PC-3 (cell line): ENCODE measurements around the gene APOBR. TPM values are rescaled to one million over a fixed set of nuclear protein-coding genes. Genes with fewer than 3 reads are reported as not detected.

ENCODE experiments used
- ATAC-seq: fragments of 200-7000 bp; cut with Tn5 transposase; 2 replicates; pipeline ENCODE4 v1.9.1; 2020; ENCODE audit warnings: mild to moderate bottlenecking, moderate library complexity
- BruUV-seq: library from RNA; stranded (reverse); fragments of 400-500 nt; replicated peaks from 2 replicates; lab custom pipeline; 2021; lab: Mats Ljungman, UMichigan
- CTCF ChIA-PET: fragments of 300-600 bp; sonication (Branson Sonifier 250); formaldehyde crosslinking; loops from one replicate; lab custom pipeline; 2022; ENCODE audit warnings: antibody characterized with exemption; lab: Charles Lee
- POLR2A ChIA-PET: fragments of 300-600 bp; sonication (Branson Sonifier 250); formaldehyde crosslinking; loops from one replicate; lab custom pipeline; 2022; ENCODE audit warnings: antibody characterized with exemption; ENCODE audit not compliant: unreplicated experiment; lab: Charles Lee
- DNase-seq: peaks from one replicate; pipeline ENCODE4 v3.0.0-alpha.2; 2015
- H2AFZ ChIP-seq: fragments of 300-600 bp; sonication (generic); 2 replicates; pipeline ENCODE4 v1.6.0; 2016; ENCODE audit warnings: antibody characterized with exemption, low read length
- H3F3A ChIP-seq: fragments of 300-600 bp; sonication (generic); one replicate; pipeline ENCODE4 v1.6.0; 2017; ENCODE audit warnings: antibody characterized with exemption, low read length, control low read depth, mild to moderate bottlenecking; ENCODE audit not compliant: unreplicated experiment
- H3K27ac ChIP-seq: fragments of 300-600 bp; sonication (generic); 2 replicates; pipeline ENCODE4 v1.5.1; 2016; ENCODE audit warnings: mild to moderate bottlenecking, low read length
- H3K27me3 ChIP-seq: fragments of 300-600 bp; sonication (generic); 2 replicates; pipeline ENCODE4 v1.6.1; 2016; ENCODE audit warnings: low read length, mixed read lengths
- H3K36me3 ChIP-seq: fragments of 300-600 bp; sonication (generic); 2 replicates; pipeline ENCODE4 v1.6.1; 2016; ENCODE audit warnings: low read depth, mixed run types, low read length, mixed read lengths
- H3K4me1 ChIP-seq: fragments of 300-600 bp; sonication (generic); 2 replicates; pipeline ENCODE4 v1.5.1; 2016; ENCODE audit warnings: low read length; ENCODE audit not compliant: insufficient read depth
- H3K4me2 ChIP-seq: fragments of 300-600 bp; sonication (generic); 2 replicates; pipeline ENCODE4 v1.6.0; 2016; ENCODE audit warnings: low read length
- H3K4me3 ChIP-seq: fragments of 300-600 bp; sonication (generic); 2 replicates; pipeline ENCODE4 v1.5.1; 2016; ENCODE audit warnings: mild to moderate bottlenecking, low read length, mixed read lengths
- H3K79me2 ChIP-seq: fragments of 300-600 bp; sonication (generic); 2 replicates; pipeline ENCODE4 v1.6.1; 2017; ENCODE audit warnings: low read length, mixed read lengths
- H3K9ac ChIP-seq: fragments of 300-600 bp; sonication (generic); 2 replicates; pipeline ENCODE4 v1.6.0; 2016; ENCODE audit warnings: mild to moderate bottlenecking, low read length
- H3K9me2 ChIP-seq: fragments of 300-600 bp; sonication (generic); replicated peaks from 2 replicates; pipeline ENCODE4 v1.6.1; 2016; ENCODE audit warnings: mixed run types, low read length, mixed read lengths
- H3K9me3 ChIP-seq: fragments of 300-600 bp; sonication (generic); 2 replicates; pipeline ENCODE4 v1.6.1; 2016; ENCODE audit warnings: low read length, mixed read lengths
- H4K20me1 ChIP-seq: fragments of 300-600 bp; sonication (generic); 2 replicates; pipeline ENCODE4 v1.6.1; 2016; ENCODE audit warnings: low read length, mixed read lengths
- EZH2 ChIP-seq: fragments of 300-600 bp; sonication (generic); IDR thresholded peaks from one replicate; pipeline ENCODE4 v1.6.1; 2017; ENCODE audit warnings: antibody characterized with exemption, mild to moderate bottlenecking, low read length; ENCODE audit not compliant: unreplicated experiment
- EZH2phosphoT487 ChIP-seq: fragments of 300-600 bp; sonication (generic); IDR thresholded peaks from 2 replicates; pipeline ENCODE4 v1.6.1; 2018; ENCODE audit warnings: mild to moderate bottlenecking, antibody characterized with exemption, low read length, borderline replicate concordance
- intact Hi-C: fragments of 100-400 bp; cut with micrococcal nuclease; formaldehyde crosslinking; loops from 2 replicates; pipeline ENCODE4 v1.9.0; 2023
- total RNA-seq: library from RNA; depleted of rRNA; stranded (reverse); fragments of >200 nt; gene quantifications from 2 replicates; pipeline ENCODE4 v1.2.3, GENCODE V29; 2014
- TF ChIP-seq, protein P1 (sequence below): fragments of 300-600 bp; sonication (generic); conservative IDR thresholded peaks from 2 replicates; pipeline ENCODE4 v1.5.1; 2017; ENCODE audit warnings: antibody characterized with exemption, low read depth, mild to moderate bottlenecking, low read length

APOBR gene
- total RNA-seq, 1 experiment from 2014 or later: 0.04 TPM

DNA sequence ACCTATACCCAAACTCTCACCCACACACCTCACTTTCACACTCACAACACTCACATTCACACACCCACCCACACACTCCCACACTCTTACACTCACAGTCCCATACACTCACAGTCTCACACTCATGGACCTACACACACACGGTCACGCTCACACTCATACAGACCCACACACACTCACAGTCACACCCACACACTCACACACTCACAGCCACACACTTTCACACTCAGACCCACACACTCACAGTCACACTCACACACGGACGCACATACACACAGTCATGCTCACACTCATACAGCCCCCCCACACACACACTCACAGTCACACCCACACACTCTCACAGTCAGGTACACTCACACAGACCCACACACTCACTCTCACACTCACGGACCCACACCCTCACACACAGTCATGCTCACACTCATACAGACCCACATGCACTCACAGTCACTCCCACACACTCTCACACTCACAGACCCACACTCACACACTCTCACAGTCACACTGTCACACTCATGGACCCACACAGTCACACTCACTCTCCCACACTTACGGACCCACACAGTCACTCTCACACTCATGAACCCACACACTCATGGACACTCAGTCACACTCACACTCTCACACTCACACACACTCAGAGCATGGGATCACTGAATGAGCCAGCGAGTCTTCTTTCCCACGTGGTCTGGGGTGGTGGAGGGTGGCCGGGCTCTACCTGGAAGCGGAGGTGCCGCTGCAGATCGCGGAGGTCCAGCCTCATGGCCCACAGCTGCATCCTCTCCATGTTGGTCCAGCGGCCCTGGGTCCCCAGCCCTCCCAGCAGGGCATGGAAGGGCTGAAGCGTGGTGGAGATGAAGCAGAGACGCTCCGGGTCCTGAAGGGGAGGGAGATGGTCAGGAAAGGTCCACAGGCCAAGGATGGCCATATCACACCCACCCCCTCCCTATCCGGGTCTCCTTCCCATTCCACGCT lies 7.1 kb downstream of the APOBR start:
- TF ChIP-seq, protein P1, sequence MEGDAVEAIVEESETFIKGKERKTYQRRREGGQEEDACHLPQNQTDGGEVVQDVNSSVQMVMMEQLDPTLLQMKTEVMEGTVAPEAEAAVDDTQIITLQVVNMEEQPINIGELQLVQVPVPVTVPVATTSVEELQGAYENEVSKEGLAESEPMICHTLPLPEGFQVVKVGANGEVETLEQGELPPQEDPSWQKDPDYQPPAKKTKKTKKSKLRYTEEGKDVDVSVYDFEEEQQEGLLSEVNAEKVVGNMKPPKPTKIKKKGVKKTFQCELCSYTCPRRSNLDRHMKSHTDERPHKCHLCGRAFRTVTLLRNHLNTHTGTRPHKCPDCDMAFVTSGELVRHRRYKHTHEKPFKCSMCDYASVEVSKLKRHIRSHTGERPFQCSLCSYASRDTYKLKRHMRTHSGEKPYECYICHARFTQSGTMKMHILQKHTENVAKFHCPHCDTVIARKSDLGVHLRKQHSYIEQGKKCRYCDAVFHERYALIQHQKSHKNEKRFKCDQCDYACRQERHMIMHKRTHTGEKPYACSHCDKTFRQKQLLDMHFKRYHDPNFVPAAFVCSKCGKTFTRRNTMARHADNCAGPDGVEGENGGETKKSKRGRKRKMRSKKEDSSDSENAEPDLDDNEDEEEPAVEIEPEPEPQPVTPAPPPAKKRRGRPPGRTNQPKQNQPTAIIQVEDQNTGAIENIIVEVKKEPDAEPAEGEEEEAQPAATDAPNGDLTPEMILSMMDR: no peak
- TF ChIP-seq EZH2phosphoT487 (no peak), EZH2 (no peak)
- no peak overlapping the region for H3K9ac ChIP-seq
- no peaks in the 10 kb centered on the region for H3K36me3 ChIP-seq
- peaks cover 4% of the 10 kb centered on the region; the same call in 1 of the 2 replicates for H3K4me1 ChIP-seq
- ChIA-PET CTCF (no interaction called here), POLR2A (no interaction called here)
- no peaks in the 10 kb centered on the region for H3K9me2 ChIP-seq
- H3K27me3 ChIP-seq: no peaks in the 10 kb centered on the region
- H3K4me3 ChIP-seq: no peak overlapping the region
- DNase-seq: no peak
- no peaks in the 10 kb centered on the region for H3K9me3 ChIP-seq
- no TSS peak for BruUV-seq
- H2AFZ ChIP-seq: no peak overlapping the region
- H3K27ac ChIP-seq: no peak overlapping the region
- intact Hi-C loops: no loop called here
- H3K4me2 ChIP-seq: no peak overlapping the region
- H3F3A ChIP-seq: no peaks in the 10 kb centered on the region
- no peaks in the 10 kb centered on the region for H3K79me2 ChIP-seq
- no peak for ATAC-seq
- no peaks in the 10 kb centered on the region for H4K20me1 ChIP-seq

DNA sequence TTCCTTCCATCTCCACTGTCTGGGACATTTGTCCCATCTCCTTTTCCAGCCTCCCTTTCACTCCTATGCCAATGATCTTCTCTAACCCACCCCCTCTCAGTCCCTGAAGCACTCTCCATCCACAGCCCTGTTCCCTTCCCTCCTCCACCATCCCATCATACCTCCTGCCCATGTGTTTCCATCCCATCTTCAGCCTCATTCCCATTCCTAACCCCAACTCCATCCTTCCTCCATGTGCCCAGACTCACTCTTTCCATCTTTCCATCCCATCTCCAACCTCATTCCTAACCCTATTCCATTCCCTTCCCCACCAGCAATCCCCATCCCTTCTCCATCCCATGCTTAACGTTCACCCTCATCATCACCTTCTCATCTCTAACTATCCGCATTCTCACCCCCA lies 7.8 kb downstream of the APOBR start:
- Histone ChIP-seq H3K27ac (no peak overlapping the region), H3K79me2 (no peaks in the 10 kb centered on the region), H3K27me3 (no peaks in the 10 kb centered on the region), H3K9ac (no peak overlapping the region), H4K20me1 (no peaks in the 10 kb centered on the region), H2AFZ (no peak overlapping the region), H3K4me2 (no peak overlapping the region), H3K9me2 (no peaks in the 10 kb centered on the region), H3K4me3 (no peak overlapping the region), H3K9me3 (no peaks in the 10 kb centered on the region), H3F3A (no peaks in the 10 kb centered on the region), H3K36me3 (no peaks in the 10 kb centered on the region), H3K4me1 (peaks cover 4% of the 10 kb centered on the region; the same call in 1 of the 2 replicates)
- ATAC-seq (no peak), DNase-seq (no peak)
- BruUV-seq: no TSS peak
- CTCF ChIA-PET: no interaction called here
- intact Hi-C loops: no loop called here
- POLR2A ChIA-PET: no interaction called here
- no peak for TF ChIP-seq EZH2
- no peak for TF ChIP-seq EZH2phosphoT487
- TF ChIP-seq, protein P1: no peak
